BE2C (cell line): ENCODE results near the gene BMP2K.
"Not testable (repeated sequence)": the region's sequence is repeated elsewhere in the genome, so short reads cannot be mapped to it uniquely, and the experiment has no call there.

ENCODE experiments used
- DNase-seq: peaks from one replicate; pipeline ENCODE4 v3.0.0-alpha.2; 2020
- H3K27me3 ChIP-seq: fragments of 250-450 bp; sonication (Bioruptor Pico); 2 replicates; pipeline ENCODE4 v1.5.1; 2020; ENCODE audit warnings: mild to moderate bottlenecking
- H3K36me3 ChIP-seq: fragments of 250-450 bp; sonication (Bioruptor Pico); 2 replicates; pipeline ENCODE4 v1.5.1; 2020; ENCODE audit warnings: mild to moderate bottlenecking
- H3K4me1 ChIP-seq: fragments of 250-450 bp; sonication (Bioruptor Pico); 2 replicates; pipeline ENCODE4 v1.5.1; 2020
- H3K4me3 ChIP-seq: 2 replicates; pipeline ENCODE4 v1.5.1; 2011; ENCODE audit warnings: low read depth, low read length
- H3K9me3 ChIP-seq: fragments of 250-450 bp; sonication (Bioruptor Pico); 2 replicates; pipeline ENCODE4 v1.5.1; 2020
- TF ChIP-seq, protein P1 (sequence below): IDR thresholded peaks from 2 replicates; pipeline ENCODE4 v1.5.1; 2012; ENCODE audit warnings: mild to moderate bottlenecking, low read depth, low read length

Gene BMP2K

DNA sequence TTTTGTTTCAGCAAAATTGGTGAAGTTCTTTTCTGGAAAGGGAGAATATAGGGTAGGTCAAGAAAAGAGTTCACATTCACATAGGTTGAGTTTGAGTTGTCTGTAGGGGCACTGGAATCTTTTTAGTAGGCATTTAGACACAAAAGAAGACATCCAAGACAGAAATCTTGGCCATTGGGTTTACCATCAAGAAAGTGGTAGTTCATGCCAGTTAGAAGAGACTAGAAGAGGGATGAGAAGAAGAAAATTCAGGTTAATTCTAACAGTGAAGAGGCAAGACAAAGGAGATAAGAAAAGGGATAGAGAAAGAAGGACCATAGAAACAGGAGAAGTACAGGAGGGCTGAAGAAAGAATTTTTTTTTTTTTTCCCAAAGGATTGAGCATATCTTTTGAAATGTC is 123.2 kb downstream of the BMP2K start:
- Histone ChIP-seq H3K36me3 (peaks cover under 1% of the 10 kb centered on the region; the same call in 1 of the 2 replicates), H3K27me3 (no peaks in the 10 kb centered on the region), H3K4me3 (no peak overlapping the region), H3K4me1 (no peaks in the 10 kb centered on the region), H3K9me3 (no peaks in the 10 kb centered on the region)
- TF ChIP-seq, protein P1, sequence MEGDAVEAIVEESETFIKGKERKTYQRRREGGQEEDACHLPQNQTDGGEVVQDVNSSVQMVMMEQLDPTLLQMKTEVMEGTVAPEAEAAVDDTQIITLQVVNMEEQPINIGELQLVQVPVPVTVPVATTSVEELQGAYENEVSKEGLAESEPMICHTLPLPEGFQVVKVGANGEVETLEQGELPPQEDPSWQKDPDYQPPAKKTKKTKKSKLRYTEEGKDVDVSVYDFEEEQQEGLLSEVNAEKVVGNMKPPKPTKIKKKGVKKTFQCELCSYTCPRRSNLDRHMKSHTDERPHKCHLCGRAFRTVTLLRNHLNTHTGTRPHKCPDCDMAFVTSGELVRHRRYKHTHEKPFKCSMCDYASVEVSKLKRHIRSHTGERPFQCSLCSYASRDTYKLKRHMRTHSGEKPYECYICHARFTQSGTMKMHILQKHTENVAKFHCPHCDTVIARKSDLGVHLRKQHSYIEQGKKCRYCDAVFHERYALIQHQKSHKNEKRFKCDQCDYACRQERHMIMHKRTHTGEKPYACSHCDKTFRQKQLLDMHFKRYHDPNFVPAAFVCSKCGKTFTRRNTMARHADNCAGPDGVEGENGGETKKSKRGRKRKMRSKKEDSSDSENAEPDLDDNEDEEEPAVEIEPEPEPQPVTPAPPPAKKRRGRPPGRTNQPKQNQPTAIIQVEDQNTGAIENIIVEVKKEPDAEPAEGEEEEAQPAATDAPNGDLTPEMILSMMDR, result no peak
- no peak for DNase-seq

DNA sequence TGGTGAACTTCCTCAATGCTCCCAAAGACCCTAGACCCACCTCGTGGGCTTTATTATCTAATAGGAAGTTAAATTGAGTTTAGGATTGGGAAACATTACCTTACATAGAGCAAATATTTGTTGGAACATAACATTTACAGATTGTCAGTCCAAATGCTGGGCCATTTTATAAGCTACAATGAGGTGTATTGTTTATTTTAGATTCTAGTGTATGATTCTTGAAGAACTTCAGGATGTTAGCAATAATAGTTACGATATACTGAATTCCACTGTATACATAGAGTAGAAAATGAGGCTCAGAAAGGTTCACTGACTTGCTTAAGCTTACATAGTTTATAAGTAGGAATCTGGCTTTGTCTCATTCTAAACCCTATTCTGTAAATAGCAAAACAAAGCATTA is 125.7 kb downstream of the BMP2K start:
- no peaks in the 10 kb centered on the region for H3K27me3 ChIP-seq
- no peaks in the 10 kb centered on the region; the same call in 1 of the 2 replicates for H3K36me3 ChIP-seq
- H3K4me1 ChIP-seq, result no peaks in the 10 kb centered on the region
- H3K4me3 ChIP-seq, result no peak overlapping the region
- TF ChIP-seq, protein P1, result no peak
- no peaks in the 10 kb centered on the region for H3K9me3 ChIP-seq
- no peak for DNase-seq

DNA sequence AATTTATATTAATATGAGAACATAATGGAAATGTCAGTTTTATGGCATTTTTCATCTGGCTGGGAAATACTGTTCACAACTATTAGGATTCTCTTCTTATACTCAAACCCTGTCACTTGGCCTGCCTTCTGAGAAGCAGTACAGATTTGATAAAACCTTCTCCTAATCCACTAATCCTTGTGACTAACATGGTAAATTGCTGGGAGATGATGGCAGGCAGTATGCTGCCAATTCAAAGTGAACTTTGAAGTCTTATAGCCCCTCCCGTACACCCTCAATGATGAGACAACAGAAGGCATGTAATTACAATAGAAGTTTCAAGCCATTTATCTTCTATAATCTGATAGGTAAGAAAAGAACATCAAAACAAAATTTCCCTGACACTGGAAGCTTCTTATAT is 126.1 kb downstream of the BMP2K start:
- Histone ChIP-seq H3K4me3 (no peak overlapping the region), H3K9me3 (no peaks in the 10 kb centered on the region), H3K27me3 (no peaks in the 10 kb centered on the region), H3K36me3 (no peaks in the 10 kb centered on the region; the same call in 1 of the 2 replicates), H3K4me1 (no peaks in the 10 kb centered on the region)
- TF ChIP-seq, protein P1, result no peak
- no peak for DNase-seq

DNA sequence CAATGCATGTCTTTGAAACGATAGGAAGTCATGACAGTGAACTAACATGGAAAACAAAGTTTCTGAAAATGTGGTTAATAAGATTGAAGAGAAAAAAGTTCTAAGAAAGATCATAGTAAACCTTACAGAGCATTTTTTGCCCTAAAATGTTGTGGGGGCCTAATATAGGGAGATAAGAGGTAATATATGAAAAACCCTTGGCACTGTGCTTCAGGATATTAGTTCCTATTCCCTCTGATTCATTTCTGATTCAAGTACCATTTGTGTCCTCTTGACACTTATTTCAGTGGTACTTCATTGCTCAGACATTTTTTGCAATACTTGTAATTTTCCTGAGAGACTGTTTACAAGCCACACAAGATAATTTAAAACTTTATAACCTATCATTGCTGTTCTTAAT is 128.0 kb downstream of the BMP2K start:
- no peaks in the 10 kb centered on the region for H3K4me1 ChIP-seq
- H3K36me3 ChIP-seq, result no peaks in the 10 kb centered on the region; the same call in none of the 2 replicates
- H3K4me3 ChIP-seq, result no peak overlapping the region
- H3K27me3 ChIP-seq, result no peaks in the 10 kb centered on the region
- no peak for DNase-seq
- H3K9me3 ChIP-seq, result no peaks in the 10 kb centered on the region
- TF ChIP-seq, protein P1, result no peak

DNA sequence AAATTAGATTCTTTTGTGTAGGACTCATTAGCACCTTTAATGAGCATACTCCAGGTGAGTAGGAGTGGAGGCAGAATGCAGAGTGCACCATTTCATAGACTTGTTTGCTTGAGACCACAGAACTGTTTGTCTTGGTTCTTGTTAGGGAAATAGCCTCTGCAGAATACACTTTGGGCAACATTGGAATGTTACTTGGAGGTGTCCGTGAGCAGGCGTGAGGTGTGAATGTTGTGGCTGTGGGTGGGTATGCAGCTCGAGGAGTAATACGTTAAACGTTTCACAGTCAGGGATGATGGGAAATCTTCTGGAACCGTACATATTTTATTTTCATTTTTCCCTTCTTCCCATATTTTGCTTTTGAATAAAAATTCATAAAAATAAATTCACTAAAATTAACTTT is 131.5 kb downstream of the BMP2K start:
- TF ChIP-seq, protein P1, result no peak
- H3K27me3 ChIP-seq, result no peaks in the 10 kb centered on the region
- H3K4me1 ChIP-seq, result no peaks in the 10 kb centered on the region
- no peak overlapping the region for H3K4me3 ChIP-seq
- no peaks in the 10 kb centered on the region; the same call in none of the 2 replicates for H3K36me3 ChIP-seq
- no peaks in the 10 kb centered on the region for H3K9me3 ChIP-seq
- no peak for DNase-seq

DNA sequence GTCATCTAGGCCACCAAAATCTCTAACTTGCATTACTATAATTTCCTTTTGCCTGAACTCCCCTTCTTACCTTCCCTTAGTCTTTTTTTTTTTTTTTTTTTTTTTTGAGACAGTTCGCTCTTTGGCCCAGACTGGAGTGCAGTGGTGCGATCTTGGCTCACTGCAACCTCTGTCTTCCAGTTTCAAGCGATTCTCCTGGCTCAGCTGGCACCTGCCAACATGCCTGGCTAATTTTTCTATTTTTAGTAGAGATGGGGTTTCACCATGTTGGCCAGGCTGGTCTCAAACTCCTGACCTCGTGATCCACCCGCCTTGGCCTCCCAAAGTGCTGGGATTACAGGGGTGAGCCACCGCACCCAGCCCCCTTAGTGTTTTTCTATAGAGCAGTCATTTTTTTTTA is 132.8 kb downstream of the BMP2K start:
- H3K27me3 ChIP-seq, H3K4me3 ChIP-seq, DNase-seq, H3K9me3 ChIP-seq, H3K36me3 ChIP-seq, H3K4me1 ChIP-seq: not testable (repeated sequence)

DNA sequence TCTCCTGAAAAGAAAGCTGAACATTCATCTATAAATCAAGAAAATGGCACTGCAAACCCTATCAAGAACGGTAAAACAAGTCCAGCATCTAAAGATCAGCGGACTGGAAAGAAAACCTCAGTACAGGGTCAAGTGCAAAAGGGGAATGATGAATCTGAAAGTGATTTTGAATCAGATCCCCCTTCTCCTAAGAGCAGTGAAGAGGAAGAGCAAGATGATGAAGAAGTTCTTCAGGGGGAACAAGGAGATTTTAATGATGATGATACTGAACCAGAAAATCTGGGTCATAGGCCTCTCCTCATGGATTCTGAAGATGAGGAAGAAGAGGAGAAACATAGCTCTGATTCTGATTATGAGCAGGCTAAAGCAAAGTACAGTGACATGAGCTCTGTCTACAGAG is 134.5 kb downstream of the BMP2K start:
- TF ChIP-seq, protein P1, result no peak
- Histone ChIP-seq H3K27me3 (no peaks in the 10 kb centered on the region), H3K4me3 (no peak overlapping the region), H3K9me3 (no peaks in the 10 kb centered on the region), H3K36me3 (no peaks in the 10 kb centered on the region; the same call in 1 of the 2 replicates), H3K4me1 (no peaks in the 10 kb centered on the region)
- no peak for DNase-seq
